HG03354 (cell line): ENCODE results near the gene LPP.

Experiments used
- ATAC-seq: cut with Tn5 transposase; IDR thresholded peaks from one replicate; pipeline ENCODE4 v1.9.1; 2021; ENCODE audit warnings: mild to moderate bottlenecking; ENCODE audit not compliant: unreplicated experiment, poor library complexity, severe bottlenecking

LPP gene

GRCh38 chr3:188370081-188370830 lies 216.3 kb downstream of the LPP start:
- no peak for ATAC-seq

- ATAC-seq: no peak
These were observed 224.8 kb downstream of the LPP start for GRCh38 chr3:188378786-188379185.

GRCh38 chr3:188380252-188380651 lies 226.3 kb downstream of the LPP start:
- ATAC-seq: no peak

- no peak for ATAC-seq
These were observed 226.8 kb downstream of the LPP start for GRCh38 chr3:188380722-188381121.

- no peak for ATAC-seq
These were observed 229.8 kb downstream of the LPP start for GRCh38 chr3:188383748-188384147.

GRCh38 chr3:188385295-188385694 lies 231.3 kb downstream of the LPP start:
- ATAC-seq: no peak

GRCh38 chr3:188389711-188390342 lies 235.9 kb downstream of the LPP start:
- peak; percentile 97 for ATAC-seq

GRCh38 chr3:188390343-188390718 lies 236.4 kb downstream of the LPP start:
- ATAC-seq: peak; percentile 24

GRCh38 chr3:188390775-188391443 lies 237.0 kb downstream of the LPP start:
- ATAC-seq: no peak

GRCh38 chr3:188391592-188391991 lies 237.6 kb downstream of the LPP start:
- no peak for ATAC-seq

GRCh38 chr3:188392076-188392475 lies 238.1 kb downstream of the LPP start:
- no peak for ATAC-seq

- no peak for ATAC-seq
These were observed 240.7 kb downstream of the LPP start for GRCh38 chr3:188394623-188395022.

GRCh38 chr3:188396251-188396650 lies 242.3 kb downstream of the LPP start:
- ATAC-seq: no peak

- no peak for ATAC-seq
These were observed 242.9 kb downstream of the LPP start for GRCh38 chr3:188396900-188397299.

GRCh38 chr3:188397766-188398705 lies 244.1 kb downstream of the LPP start:
- no peak for ATAC-seq

- ATAC-seq: peak; percentile 97
These were observed 246.7 kb downstream of the LPP start for GRCh38 chr3:188400494-188401243.

- no peak for ATAC-seq
These were observed 247.5 kb downstream of the LPP start for GRCh38 chr3:188401244-188401993.

GRCh38 chr3:188402229-188402628 lies 248.3 kb downstream of the LPP start:
- no peak for ATAC-seq

GRCh38 chr3:188403404-188403803 lies 249.4 kb downstream of the LPP start:
- ATAC-seq: no peak
